Measurements from ENCODE around the gene SRD5A2. TPM values are rescaled to one million over a fixed set of nuclear protein-coding genes. Genes with fewer than 3 reads are reported as not detected.

SRD5A2 gene
- total RNA-seq, result not detected in 2 replicates

DNA sequence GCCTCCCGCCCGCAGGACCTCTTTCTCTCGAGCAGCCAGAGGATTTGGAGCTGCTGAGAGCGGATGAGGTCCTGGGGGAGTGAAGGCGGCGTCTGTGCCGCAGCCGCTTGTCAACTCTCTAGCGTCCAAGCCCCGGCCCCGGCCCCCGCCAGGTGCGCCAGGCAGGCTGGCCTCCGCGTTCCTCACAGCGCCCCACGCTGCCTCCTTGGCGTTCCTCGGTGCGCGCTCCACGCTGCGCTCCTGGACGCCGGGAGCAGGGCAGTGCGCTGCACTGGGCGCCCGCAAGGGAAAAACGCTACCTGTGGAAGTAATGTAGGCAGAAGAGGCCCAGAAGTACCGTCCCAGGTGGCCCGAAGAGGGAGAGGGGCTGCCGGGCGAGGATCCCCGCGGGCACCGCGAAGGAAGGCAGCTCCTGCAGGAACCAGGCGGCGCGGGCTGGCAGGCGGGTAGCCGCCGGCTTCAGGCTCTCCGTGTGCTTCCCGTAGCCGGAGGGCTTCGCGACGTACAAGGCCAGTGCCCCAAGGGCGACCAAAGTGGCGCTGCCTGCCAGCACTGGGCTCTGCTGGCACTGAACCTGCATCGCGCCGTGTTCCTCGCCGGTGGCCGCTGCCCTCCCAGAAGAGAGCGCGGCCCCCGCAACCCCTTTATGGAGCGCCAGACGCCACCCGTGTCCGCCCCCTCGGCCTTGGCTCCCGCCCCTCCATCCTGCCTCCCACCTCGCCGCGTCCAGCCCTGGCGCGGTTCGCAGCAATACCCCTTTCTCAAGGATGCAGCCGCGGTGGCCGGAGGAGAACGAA, at the start of gene SRD5A2:
Gene SRD5A2, minus strand, starts transcription at position 618 of the 797 bp plus-strand sequence. Its CDS starts 38 bp downstream, at position 580.

Other genes with a start within 250 kb of the SRD5A2 start
- 0.69 TPM in 1 of 2 replicates, not detected in the other for gene XDH, start 166.2 kb downstream of the SRD5A2 start, total RNA-seq

Data from smooth muscle cell of the umbilical artery (primary cell).